Keratinocyte (primary cell): ENCODE measurements around the gene PCAT6.

ENCODE experiments used
- CTCF ChIP-seq, 3 experiments: IDR thresholded peaks in 1 of 3; conservative IDR thresholded peaks in 1 of 3; optimal IDR thresholded peaks in 1 of 3; 2 replicates in 2 of 3; 3 replicates in 1 of 3; pipeline versions ENCODE3 to v1.5.1; 2011; ENCODE audit warnings: low read length in 3 of 3, mild to moderate bottlenecking in 3 of 3, moderate library complexity in 2 of 3, control low read depth in 1 of 3, inconsistent platforms in 1 of 3; ENCODE audit not compliant: insufficient read depth in 2 of 3; ENCODE audit errors: extremely low read depth in 1 of 3
- EZH2 ChIP-seq: IDR thresholded peaks from one replicate; pipeline ENCODE4 v1.6.1; 2012; ENCODE audit warnings: inconsistent platforms, mild to moderate bottlenecking, low read length, moderate library complexity

DNA sequence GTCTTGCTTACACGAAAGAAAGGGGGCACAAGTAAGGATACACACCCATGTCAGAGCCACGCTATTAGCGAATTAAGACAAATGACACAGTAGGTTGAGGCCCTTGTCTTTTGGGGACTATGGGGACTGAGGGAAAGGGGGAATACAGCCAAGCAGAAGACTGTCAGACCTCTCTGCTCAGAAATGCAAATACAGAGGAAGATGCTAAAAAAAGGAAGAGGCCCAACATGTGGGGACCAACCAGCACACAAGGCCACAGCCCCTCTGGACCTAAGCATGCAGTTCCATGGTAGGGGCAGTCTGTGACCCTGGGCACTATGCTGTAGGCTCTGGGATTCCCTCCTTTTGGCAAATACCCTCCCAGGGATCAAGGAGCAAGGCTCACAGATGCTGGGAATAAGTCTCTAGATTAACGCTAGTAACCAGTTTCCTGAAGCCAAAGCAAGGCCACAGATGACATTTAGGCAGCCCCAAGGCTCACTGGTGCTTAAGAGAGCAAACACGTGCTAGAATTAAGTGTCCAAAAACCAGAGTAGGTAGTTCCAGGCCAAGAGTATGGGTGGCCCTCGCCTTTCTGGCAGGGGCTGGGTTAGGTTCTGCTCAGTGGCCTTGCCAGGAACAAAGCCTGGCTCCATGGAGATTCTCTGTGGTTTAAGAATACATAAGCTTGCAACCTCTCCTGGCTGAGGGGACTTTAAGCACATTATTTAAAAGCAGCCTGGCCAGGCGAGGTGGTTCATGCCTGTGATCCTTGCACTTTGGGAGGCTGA lies 40.0 kb downstream of the PCAT6 start:
- TF ChIP-seq CTCF (optimal IDR thresholded peaks at IDR 0.05 in 1 of 3, IDR thresholded peaks at IDR 0.05 in 1 of 3, conservative IDR thresholded peaks at IDR 0.05 in 1 of 3; ENCODE audit: extremely low read depth in 1 of 3, insufficient read depth in 2 of 3, low read length in 3 of 3): no peak
- TF ChIP-seq EZH2: no peak
